ENCODE results near the gene NCK1.

The NCK1 gene

DNA sequence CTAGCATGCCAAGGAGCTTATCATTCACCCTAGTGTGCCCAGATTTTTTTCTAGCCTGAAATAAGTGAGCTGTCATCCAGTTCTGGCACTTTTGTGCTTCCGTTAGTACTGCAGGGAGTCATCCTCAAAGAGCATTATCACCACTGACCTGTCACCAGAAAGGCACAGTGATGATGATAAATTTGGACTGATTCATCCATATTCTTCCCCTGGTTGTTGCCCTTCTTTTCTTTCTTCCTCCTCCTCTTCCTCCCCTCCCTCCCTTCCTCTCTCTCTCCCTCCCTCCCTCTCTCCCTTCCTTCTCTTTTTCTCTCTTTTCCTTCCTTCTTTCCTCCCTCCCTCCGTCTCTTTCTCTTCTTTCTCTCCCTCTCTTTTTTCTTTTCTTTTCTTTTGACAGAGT is 21.8 kb upstream of the NCK1 start:
- Histone ChIP-seq H3K9me2 (ENCODE audit: low read depth, low read length) (no peaks in the 10 kb centered on the region), H3K4me3 (ENCODE audit: low read depth, low read length, poor library complexity, severe bottlenecking) (no peak overlapping the region), H3K4me2 (ENCODE audit: low read length) (no peak overlapping the region), H4K20me1 (ENCODE audit: insufficient read depth, low read length) (no peaks in the 10 kb centered on the region), H3K4me1 (ENCODE audit: insufficient read depth, low read length, severe bottlenecking) (no peaks in the 10 kb centered on the region), H3K36me3 (ENCODE audit: insufficient read depth, low read length) (peaks cover 20% of the 10 kb centered on the region), H3K27me3 (ENCODE audit: insufficient read depth, low read length) (no peaks in the 10 kb centered on the region), H3K27ac (ENCODE audit: low read depth, low read length, poor library complexity, severe bottlenecking) (no peak overlapping the region), H3F3A (ENCODE audit: insufficient read depth, low read length) (no peaks in the 10 kb centered on the region), H3K9me3 (ENCODE audit: low read length) (no peaks in the 10 kb centered on the region), H3K79me2 (ENCODE audit: insufficient read depth, low read length) (no peaks in the 10 kb centered on the region), H2AFZ (ENCODE audit: low read length) (no peak overlapping the region), H3K9ac (ENCODE audit: low read length) (no peak overlapping the region)
- TF ChIP-seq EZH2 (IDR thresholded peaks at IDR 0.05; ENCODE audit: borderline replicate concordance, low read length) = no peak
- TF ChIP-seq, protein P1, sequence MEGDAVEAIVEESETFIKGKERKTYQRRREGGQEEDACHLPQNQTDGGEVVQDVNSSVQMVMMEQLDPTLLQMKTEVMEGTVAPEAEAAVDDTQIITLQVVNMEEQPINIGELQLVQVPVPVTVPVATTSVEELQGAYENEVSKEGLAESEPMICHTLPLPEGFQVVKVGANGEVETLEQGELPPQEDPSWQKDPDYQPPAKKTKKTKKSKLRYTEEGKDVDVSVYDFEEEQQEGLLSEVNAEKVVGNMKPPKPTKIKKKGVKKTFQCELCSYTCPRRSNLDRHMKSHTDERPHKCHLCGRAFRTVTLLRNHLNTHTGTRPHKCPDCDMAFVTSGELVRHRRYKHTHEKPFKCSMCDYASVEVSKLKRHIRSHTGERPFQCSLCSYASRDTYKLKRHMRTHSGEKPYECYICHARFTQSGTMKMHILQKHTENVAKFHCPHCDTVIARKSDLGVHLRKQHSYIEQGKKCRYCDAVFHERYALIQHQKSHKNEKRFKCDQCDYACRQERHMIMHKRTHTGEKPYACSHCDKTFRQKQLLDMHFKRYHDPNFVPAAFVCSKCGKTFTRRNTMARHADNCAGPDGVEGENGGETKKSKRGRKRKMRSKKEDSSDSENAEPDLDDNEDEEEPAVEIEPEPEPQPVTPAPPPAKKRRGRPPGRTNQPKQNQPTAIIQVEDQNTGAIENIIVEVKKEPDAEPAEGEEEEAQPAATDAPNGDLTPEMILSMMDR (IDR thresholded peaks at IDR 0.05; ENCODE audit: low read length) = no peak

DNA sequence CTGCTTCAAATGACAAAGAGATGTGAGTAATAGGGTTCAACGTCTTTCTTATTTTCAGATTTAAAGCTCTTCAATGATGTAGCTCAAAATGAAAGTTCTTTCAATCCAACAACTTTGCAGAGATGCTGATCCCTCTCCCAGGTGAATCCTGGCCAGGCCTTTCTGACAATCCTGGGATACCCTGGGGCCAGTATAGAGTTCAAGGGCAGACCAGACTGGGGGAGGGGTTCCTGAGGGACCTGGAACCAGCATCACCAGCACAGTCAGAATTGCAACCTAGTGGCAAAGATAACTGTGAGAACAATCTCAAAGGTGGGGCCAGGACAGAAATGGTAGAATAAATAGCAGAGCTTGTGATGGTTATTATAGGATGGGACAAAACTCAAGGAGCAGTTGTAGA is 19.7 kb upstream of the NCK1 start:
- no peak overlapping the region for H3K27ac ChIP-seq (ENCODE audit: low read depth, low read length, poor library complexity, severe bottlenecking)
- no peak overlapping the region for H3K4me2 ChIP-seq (ENCODE audit: low read length)
- no peak overlapping the region for H2AFZ ChIP-seq (ENCODE audit: low read length)
- no peaks in the 10 kb centered on the region for H4K20me1 ChIP-seq (ENCODE audit: insufficient read depth, low read length)
- H3K4me1 ChIP-seq (ENCODE audit: insufficient read depth, low read length, severe bottlenecking) = no peaks in the 10 kb centered on the region
- peaks cover 35% of the 10 kb centered on the region for H3K36me3 ChIP-seq (ENCODE audit: insufficient read depth, low read length)
- TF ChIP-seq, protein P1 (IDR thresholded peaks at IDR 0.05; ENCODE audit: low read length) = no peak
- TF ChIP-seq EZH2 (IDR thresholded peaks at IDR 0.05; ENCODE audit: borderline replicate concordance, low read length) = no peak
- H3K79me2 ChIP-seq (ENCODE audit: insufficient read depth, low read length) = no peaks in the 10 kb centered on the region
- H3K27me3 ChIP-seq (ENCODE audit: insufficient read depth, low read length) = no peaks in the 10 kb centered on the region
- no peaks in the 10 kb centered on the region for H3F3A ChIP-seq (ENCODE audit: insufficient read depth, low read length)
- no peaks in the 10 kb centered on the region for H3K9me3 ChIP-seq (ENCODE audit: low read length)
- no peak overlapping the region for H3K4me3 ChIP-seq (ENCODE audit: low read depth, low read length, poor library complexity, severe bottlenecking)
- no peaks in the 10 kb centered on the region for H3K9me2 ChIP-seq (ENCODE audit: low read depth, low read length)
- H3K9ac ChIP-seq (ENCODE audit: low read length) = no peak overlapping the region

DNA sequence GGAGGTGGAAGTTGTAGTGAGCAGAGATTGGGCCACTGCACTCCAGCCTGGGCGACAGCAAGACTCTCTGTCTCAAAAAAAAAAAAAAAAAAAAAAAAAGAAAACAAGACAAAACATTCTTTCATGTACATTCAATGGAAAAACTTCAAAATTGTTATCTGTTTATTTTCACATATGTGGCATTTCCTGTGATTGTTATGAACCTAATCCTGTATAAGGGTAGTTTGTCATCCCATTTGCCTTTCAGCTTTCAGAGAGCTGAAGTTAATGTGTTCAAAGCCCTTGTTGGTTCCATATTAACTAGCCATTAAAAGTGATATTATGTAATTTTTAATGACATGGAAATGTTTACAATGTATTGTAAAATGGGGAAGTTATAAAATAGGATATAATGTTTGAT is 17.3 kb upstream of the NCK1 start:
- TF ChIP-seq, protein P1 (IDR thresholded peaks at IDR 0.05; ENCODE audit: low read length) = no peak
- TF ChIP-seq EZH2 (IDR thresholded peaks at IDR 0.05; ENCODE audit: borderline replicate concordance, low read length) = no peak
- no peaks in the 10 kb centered on the region for H3K79me2 ChIP-seq (ENCODE audit: insufficient read depth, low read length)
- H3K4me3 ChIP-seq (ENCODE audit: low read depth, low read length, poor library complexity, severe bottlenecking) = no peak overlapping the region
- H2AFZ ChIP-seq (ENCODE audit: low read length) = no peak overlapping the region
- H3K4me1 ChIP-seq (ENCODE audit: insufficient read depth, low read length, severe bottlenecking) = no peaks in the 10 kb centered on the region
- H3K9ac ChIP-seq (ENCODE audit: low read length) = no peak overlapping the region
- H3F3A ChIP-seq (ENCODE audit: insufficient read depth, low read length) = no peaks in the 10 kb centered on the region
- no peak overlapping the region for H3K4me2 ChIP-seq (ENCODE audit: low read length)
- H3K27ac ChIP-seq (ENCODE audit: low read depth, low read length, poor library complexity, severe bottlenecking) = no peak overlapping the region
- H3K36me3 ChIP-seq (ENCODE audit: insufficient read depth, low read length) = peaks cover 30% of the 10 kb centered on the region
- no peaks in the 10 kb centered on the region for H4K20me1 ChIP-seq (ENCODE audit: insufficient read depth, low read length)
- H3K9me3 ChIP-seq (ENCODE audit: low read length) = no peaks in the 10 kb centered on the region
- no peaks in the 10 kb centered on the region for H3K27me3 ChIP-seq (ENCODE audit: insufficient read depth, low read length)
- no peaks in the 10 kb centered on the region for H3K9me2 ChIP-seq (ENCODE audit: low read depth, low read length)
